Panc1 (cell line): ENCODE measurements around the gene ELOB.

ENCODE experiments used
- CTCF ChIP-seq: fragments of 450-650 bp; IDR thresholded peaks from 2 replicates; pipeline ENCODE4 v1.5.1; 2017; ENCODE audit warnings: mild to moderate bottlenecking
- POLR2AphosphoS5 ChIP-seq: IDR thresholded peaks from 2 replicates; pipeline ENCODE4 v1.6.1; 2012; ENCODE audit warnings: mild to moderate bottlenecking, low read depth, low read length, moderate library complexity

GRCh38 chr16:2806286-2806685 is 29.2 kb upstream of the ELOB start:
- TF ChIP-seq CTCF (no peak), POLR2AphosphoS5 (no peak)
